GM12875 (cell line): Measurements from ENCODE around the gene ITGAD.
"Not testable (repeated sequence)": the region's sequence is repeated elsewhere in the genome, so short reads cannot be mapped to it uniquely, and the experiment has no call there.

Experiments used
- H3K4me3 ChIP-seq: one replicate; pipeline ENCODE4 v1.5.1; 2011; ENCODE audit warnings: low read depth, low read length, control low read depth
- CTCF ChIP-seq: IDR thresholded peaks from 2 replicates; pipeline ENCODE4 v1.5.1; 2011; ENCODE audit warnings: low read depth, mild to moderate bottlenecking, control low read depth, inconsistent platforms, low read length, moderate library complexity, borderline replicate concordance; ENCODE audit not compliant: insufficient read depth

Gene ITGAD

DNA sequence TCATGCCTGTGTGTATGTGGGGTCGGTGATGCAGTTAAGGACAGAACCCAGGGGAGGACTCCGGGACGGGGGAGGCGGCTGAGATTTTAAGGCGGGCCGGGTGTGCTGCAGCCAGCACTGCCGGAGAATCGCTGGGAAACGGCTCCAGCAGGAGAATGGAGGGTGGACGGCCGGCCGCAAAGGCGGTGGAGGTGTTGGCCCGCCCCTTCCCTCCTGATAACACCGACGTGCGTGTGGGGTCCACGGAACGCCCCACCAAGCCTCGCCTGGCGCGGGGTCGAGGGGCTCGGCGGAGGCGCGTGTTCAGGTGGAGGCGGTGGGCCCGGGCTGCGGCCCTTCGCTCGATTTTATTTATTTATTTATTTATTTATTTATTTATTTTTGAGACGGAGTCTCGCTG lies 48.8 kb downstream of the ITGAD start:
- no peak for TF ChIP-seq CTCF
- H3K4me3 ChIP-seq = no peak overlapping the region

GRCh38 chr16:31445931-31446330 lies 52.8 kb downstream of the ITGAD start:
- not testable (repeated sequence) for H3K4me3 ChIP-seq

GRCh38 chr16:31451201-31451600 lies 58.1 kb downstream of the ITGAD start:
- no peak overlapping the region for H3K4me3 ChIP-seq
- no peak for TF ChIP-seq CTCF

DNA sequence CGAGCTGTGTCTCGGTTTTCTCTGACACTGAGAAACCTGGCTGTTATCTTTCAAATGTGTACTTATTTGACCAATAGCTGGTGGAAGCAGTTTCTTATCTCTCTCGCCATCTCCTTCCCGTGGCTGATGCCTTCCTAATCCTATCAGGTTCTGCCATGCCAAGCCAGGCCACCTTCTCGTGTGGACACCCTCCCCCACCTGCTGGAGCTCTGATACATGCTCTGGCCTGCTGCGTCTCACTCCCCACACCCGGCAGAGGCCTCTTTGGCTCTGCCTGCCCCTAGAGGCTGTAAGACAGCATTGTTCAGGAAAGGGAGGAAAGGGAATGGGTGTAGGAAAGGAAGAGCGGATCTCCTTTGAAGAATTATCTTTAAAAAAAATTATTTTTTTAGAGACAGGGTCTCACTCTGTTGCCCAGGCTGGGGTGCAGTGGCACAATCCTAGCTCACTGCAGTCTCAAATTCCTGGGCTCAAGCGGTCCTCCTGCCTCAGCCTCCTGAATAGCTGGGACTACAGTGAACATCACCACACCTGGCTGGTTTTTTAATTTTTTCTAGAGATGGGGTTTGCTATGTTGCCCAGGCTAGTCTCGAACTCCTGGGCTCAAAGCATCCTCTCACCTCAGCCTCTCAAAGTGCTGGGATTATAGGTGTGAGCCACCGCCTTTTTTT lies 58.7 kb downstream of the ITGAD start:
- TF ChIP-seq CTCF = peak; percentile 27; the same call in 1 of the 2 replicates

DNA sequence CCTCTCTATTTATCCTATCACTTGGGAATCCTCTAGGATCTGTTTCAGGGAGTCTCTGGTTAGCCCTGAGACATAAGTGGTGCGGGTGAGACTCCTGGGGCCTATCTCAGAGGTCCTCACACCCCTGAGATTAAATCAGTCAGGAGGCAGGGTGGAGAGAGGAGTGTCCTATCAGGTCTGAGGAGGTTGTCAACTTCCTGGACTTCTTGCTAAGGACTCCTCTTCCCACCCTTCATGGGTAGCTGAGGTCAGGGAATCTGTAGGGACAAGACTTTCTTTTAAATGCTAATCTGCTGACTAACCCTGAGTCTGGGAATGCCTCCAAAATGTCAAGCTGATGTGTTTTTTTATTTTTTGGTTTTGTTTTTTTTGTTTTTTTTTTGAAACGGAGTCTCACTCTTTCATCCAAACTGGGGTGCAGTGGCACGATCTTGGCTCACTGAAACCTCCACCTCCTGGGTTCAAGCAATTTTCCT lies 59.5 kb downstream of the ITGAD start:
- H3K4me3 ChIP-seq = no peak overlapping the region
- no peak for TF ChIP-seq CTCF

More for the DNA sequence above, 58.7 kb downstream of the ITGAD start:
- H3K4me3 ChIP-seq = no peak overlapping the region

GRCh38 chr16:31453255-31454204 lies 60.4 kb downstream of the ITGAD start:
- TF ChIP-seq CTCF = no peak
- no peak overlapping the region for H3K4me3 ChIP-seq

- TF ChIP-seq CTCF = peak; percentile 56
- H3K4me3 ChIP-seq = no peak overlapping the region
Observed at GRCh38 chr16:31455601-31456314, 62.6 kb downstream of the ITGAD start.
